GM21723 (cell line): Measurements from ENCODE around the gene SYT7.

Experiments used
- ATAC-seq: cut with Tn5 transposase; IDR thresholded peaks from one replicate; pipeline ENCODE4 v1.9.1; 2021; ENCODE audit warnings: mild to moderate bottlenecking, moderate library complexity; ENCODE audit not compliant: unreplicated experiment

The SYT7 gene

DNA sequence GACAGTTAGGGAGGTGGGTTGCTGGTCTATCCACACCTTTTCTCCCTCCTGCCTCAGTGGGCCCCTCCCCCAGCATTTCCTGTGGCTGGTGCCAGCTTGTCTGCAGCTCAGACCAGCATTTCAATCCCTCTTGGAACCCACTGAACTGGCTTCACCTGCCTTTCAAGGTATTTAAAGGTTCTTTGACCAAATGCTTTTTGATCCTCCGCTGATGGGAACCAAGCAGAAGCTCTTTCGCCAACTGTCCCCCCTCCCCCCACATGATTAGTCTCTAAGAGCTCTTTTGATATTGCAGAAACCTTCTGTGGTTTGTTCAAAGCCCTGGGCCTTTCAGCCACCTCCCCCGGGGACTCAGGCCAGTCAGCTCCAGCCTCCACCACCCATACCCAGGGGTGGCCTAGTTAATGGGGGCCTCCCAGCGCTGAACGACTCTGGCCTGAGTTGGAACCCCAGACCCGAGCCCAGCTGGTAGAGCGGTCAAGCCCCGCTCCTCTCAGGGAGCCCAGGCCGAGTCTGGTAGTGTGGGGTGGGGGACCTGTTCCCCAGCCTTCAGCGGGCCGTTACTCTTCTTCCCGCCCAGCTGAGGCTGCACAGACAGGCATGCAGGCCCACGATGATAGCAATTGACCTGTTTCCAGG is 6.0 kb upstream of the SYT7 start:
- ATAC-seq = no peak

DNA sequence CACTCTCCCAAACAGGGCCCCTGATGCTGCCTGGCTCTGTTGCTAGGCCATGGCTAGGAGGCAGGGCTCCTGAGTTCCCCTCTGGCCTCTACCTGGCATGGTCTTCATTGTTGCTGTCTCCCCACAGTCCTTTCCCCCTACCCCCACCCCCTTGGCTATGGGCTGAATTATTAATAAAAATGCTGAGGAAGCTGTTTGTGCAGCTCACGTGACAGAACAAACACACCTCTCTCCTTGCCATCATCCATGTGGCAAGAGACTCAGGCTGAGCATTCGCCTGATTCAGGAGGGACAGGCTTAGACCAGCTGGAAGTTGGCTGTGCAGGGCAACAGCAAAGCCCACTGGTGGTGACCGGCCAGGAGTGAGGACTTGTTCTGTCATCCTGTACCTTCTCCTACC is 4.2 kb upstream of the SYT7 start:
- no peak for ATAC-seq

- ATAC-seq = no peak
These were observed 1.1 kb upstream of the SYT7 start for GRCh38 chr11:61581931-61582330.

GRCh38 chr11:61580271-61580888 is 496 bp downstream of the SYT7 start:
- ATAC-seq = no peak

DNA sequence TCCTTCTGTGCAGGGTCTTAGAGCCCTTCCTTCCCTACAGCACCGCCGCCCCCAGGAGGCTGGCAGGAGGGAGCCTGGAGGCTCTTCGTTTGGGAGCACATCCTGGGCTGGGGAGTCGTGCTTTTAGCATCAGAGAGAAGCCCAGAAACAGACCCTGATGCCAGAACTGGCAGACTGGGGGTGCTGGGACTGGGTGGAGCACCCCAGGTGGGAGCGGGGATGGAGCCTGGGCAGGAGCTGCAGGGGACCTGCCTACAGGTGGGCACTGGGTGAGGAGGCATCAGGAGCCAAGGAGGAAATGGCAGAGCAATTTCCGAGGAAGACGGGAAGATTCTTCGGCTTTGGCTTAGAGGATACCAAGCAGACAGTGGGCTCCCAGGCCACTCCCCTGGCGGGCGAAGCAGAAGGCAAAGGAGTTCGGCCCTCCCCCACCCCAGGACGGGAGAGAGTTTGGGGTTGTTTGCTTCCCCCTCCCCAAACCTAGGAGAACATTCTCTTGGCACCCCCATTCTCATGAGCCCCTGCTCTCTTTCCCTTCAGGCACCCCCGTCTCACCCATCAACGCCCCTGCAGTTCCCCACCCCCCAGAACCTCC is 1.1 kb downstream of the SYT7 start:
- no peak for ATAC-seq

- ATAC-seq = no peak
These were observed 1.8 kb downstream of the SYT7 start for GRCh38 chr11:61578819-61579675.

DNA sequence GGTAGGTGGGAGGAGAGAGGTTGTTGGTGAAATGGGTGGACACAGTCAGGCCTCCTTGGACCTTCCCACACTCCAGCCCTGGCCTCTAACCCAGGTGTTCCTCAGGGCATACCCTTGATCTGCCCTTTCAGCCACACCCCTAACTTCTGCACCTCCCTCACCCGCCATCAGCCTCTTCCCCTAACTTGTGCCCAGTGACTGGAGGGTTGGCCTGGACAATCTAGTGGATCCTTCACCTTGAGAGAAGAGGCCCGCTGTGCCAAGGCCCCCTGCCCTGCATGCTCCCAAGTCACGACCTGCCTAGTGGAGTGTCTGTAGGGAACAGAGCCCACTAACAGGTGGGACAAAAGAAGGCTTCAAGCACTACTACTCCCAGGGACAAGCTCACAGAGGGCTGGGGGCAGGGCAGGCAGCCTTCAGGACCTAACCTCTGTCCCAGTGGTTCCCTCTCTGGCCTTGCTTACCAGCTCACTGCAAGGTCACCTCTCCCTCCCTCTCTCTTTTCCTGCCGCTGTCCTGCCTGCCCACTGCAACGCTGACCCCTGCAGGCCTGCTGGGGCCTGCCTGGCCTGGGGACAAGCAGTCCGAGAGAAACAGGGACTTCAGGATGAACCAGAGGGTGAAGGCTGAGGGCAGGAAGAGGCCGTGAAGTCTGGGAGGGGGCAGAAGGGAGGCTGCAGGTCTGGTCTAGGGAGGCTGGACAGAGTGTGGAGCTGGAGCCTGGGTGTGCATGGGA is 3.3 kb downstream of the SYT7 start:
- ATAC-seq = no peak

GRCh38 chr11:61575886-61576861 is 4.7 kb downstream of the SYT7 start:
- no peak for ATAC-seq

DNA sequence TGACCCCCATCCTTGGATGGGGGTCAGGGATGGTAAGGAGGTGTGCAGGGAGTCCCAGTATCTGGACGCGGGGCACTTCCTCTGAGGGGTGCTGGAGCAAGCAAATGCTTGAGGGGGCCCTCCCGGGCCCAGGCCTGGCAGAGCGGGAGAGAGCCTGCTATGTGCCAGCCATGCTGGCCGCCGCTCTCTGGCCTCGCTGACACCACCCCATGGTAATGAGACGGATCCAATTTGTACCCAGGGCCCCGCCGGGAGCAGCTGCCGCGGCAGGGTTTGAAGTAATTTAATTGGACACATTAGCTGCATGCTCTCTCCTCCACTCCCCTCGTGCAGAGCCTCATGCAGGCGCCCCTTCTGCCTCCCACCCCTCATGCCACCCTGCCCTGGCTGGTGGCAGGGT is 6.3 kb downstream of the SYT7 start:
- no peak for ATAC-seq

GRCh38 chr11:61572913-61573312 is 8.0 kb downstream of the SYT7 start:
- ATAC-seq = no peak

DNA sequence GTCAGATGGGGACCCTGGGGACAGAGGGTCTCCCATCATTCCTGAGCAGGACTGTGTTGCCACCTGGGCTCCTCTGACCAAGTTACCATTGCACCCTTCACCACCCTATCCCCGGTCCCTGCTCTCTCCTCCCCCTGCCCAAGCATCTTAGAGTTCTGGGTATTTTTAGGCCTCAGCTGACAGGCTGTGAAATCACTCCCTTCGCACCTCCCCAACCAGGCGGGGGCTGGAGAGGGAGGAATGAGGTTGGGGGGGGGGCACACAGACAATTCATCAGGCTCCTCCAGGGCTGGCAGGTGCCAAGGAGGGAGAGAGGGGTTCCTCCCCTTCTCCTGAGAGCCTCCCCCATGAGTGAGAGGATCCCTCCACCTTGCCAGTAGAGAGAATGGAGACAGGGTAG is 9.0 kb downstream of the SYT7 start:
- no peak for ATAC-seq

DNA sequence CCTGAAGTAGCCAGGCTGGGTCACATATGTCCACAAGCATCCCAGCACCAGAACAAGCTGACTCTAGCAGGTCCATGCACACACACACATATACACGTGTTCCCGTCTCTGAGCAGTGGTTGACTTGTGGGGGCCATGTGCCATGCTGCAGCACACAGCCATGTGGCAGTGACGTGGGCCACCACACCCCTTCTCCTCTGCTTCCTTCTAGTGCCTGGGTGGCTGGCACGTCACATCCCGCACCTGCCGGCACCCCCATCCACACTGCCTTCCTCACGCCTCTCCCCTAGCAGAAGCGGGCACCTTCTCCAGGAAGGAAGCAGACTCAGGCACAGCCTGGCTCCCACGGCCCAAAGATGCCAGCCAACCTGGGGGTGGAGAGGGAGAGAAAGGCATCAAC is 9.5 kb downstream of the SYT7 start:
- ATAC-seq = no peak

- no peak for ATAC-seq
These were observed 11.2 kb downstream of the SYT7 start for GRCh38 chr11:61569701-61570100.

GRCh38 chr11:61569018-61569417 is 11.9 kb downstream of the SYT7 start:
- no peak for ATAC-seq

GRCh38 chr11:61567286-61568061 is 13.4 kb downstream of the SYT7 start:
- no peak for ATAC-seq

DNA sequence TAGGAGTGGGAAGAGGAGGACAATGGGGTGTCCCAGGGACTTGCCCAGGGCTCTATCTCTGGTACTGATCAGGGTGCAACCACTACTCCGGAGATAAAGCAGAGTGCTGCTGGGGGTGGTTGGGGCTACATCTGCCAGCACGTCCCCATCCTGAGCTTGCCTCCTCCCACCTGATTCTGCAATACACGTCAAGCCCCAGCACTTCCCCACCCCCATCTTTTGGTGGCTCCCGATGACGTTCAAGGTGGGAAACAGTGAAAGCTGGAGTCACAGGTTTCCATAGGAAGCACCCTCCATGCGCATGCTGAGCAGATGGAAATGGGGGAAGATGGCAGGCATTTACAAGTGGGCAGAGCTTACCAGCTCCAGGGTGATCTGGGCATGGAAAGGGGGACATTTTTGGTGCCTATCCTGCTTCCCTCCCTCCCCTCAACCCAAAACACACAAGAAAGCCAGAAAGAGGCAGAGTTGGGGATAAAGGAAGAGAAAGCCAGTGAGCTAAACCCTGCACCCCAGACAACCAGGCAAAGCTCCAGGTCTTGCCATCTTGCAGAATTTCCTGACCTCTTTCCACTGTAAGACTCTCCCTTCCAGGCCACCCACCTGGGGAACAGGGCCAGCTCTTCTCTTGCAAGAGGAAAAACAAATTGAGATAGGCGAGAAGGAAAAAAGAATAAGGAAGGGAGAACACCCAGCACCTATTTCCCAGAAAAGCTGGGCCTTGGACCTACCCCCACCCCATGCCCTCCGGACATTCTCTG is 15.8 kb downstream of the SYT7 start:
- ATAC-seq = no peak

GRCh38 chr11:61560751-61561150 is 20.1 kb downstream of the SYT7 start:
- ATAC-seq = no peak

GRCh38 chr11:61556621-61557020 is 24.3 kb downstream of the SYT7 start:
- no peak for ATAC-seq
